Kidney tubule cell (primary cell): ENCODE data around the gene LHFPL2.
A peak's percentile ranks its signal among the peaks of the same experiment; 100 is the strongest.

Experiments
- DNase-seq: peaks from one replicate; pipeline ENCODE4 v3.0.0-alpha.2; 2018; ENCODE audit warnings: low spot score

LHFPL2 gene

GRCh38 chr5:78618303-78618702 is 30.3 kb downstream of the LHFPL2 start:
- DNase-seq, result no peak

GRCh38 chr5:78615697-78616096 is 32.9 kb downstream of the LHFPL2 start:
- DNase-seq, result peak; percentile 83

GRCh38 chr5:78614816-78615215 is 33.8 kb downstream of the LHFPL2 start:
- no peak for DNase-seq

GRCh38 chr5:78613756-78614155 is 34.8 kb downstream of the LHFPL2 start:
- DNase-seq, result no peak

- DNase-seq, result peak; percentile 37
Observed at GRCh38 chr5:78613151-78613533, 35.4 kb downstream of the LHFPL2 start.

- DNase-seq, result no peak
Observed at GRCh38 chr5:78612227-78613150, 36.1 kb downstream of the LHFPL2 start.

GRCh38 chr5:78611126-78611605 is 37.4 kb downstream of the LHFPL2 start:
- peak; percentile 58 for DNase-seq

- no peak for DNase-seq
Observed at GRCh38 chr5:78610636-78611035, 37.9 kb downstream of the LHFPL2 start.

GRCh38 chr5:78610163-78610583 is 38.4 kb downstream of the LHFPL2 start:
- DNase-seq, result no peak

- DNase-seq, result no peak
Observed at GRCh38 chr5:78607864-78608263, 40.7 kb downstream of the LHFPL2 start.

- DNase-seq, result no peak
Observed at GRCh38 chr5:78606241-78606640, 42.3 kb downstream of the LHFPL2 start.

GRCh38 chr5:78605611-78606010 is 43.0 kb downstream of the LHFPL2 start:
- DNase-seq, result peak; percentile 57

GRCh38 chr5:78604689-78605285 is 43.8 kb downstream of the LHFPL2 start:
- DNase-seq, result no peak

GRCh38 chr5:78603636-78604175 is 44.9 kb downstream of the LHFPL2 start:
- DNase-seq, result no peak

GRCh38 chr5:78602400-78602799 is 46.2 kb downstream of the LHFPL2 start:
- no peak for DNase-seq

GRCh38 chr5:78601559-78602314 is 46.8 kb downstream of the LHFPL2 start:
- peak; percentile 28 for DNase-seq

- DNase-seq, result peak; percentile 82
Observed at GRCh38 chr5:78600687-78601414, 47.7 kb downstream of the LHFPL2 start.

- DNase-seq, result no peak
Observed at GRCh38 chr5:78598973-78599372, 49.6 kb downstream of the LHFPL2 start.

- peak; percentile 78 for DNase-seq
Observed at GRCh38 chr5:78597974-78598371, 50.6 kb downstream of the LHFPL2 start.

- DNase-seq, result peak; percentile 73
Observed at GRCh38 chr5:78597068-78597973, 51.3 kb downstream of the LHFPL2 start.
